Fibroblast of villous mesenchyme (primary cell): ENCODE measurements around the gene SUSD3. TPM values are rescaled to one million over a fixed set of nuclear protein-coding genes. Genes with fewer than 3 reads are reported as not detected.

Experiments
- DNase-seq: peaks from one replicate; pipeline ENCODE4 v3.0.0-alpha.2; 2010; ENCODE audit warnings: low read depth
- H3K4me3 ChIP-seq: 2 replicates; pipeline ENCODE4 v1.5.1; 2011; ENCODE audit warnings: low read depth, mild to moderate bottlenecking, low read length
- CTCF ChIP-seq: IDR thresholded peaks from 2 replicates; pipeline ENCODE4 v1.5.1; 2012; ENCODE audit warnings: low read depth, mild to moderate bottlenecking, low read length; ENCODE audit not compliant: insufficient read depth
- total RNA-seq: library from RNA; depleted of rRNA; stranded (reverse); fragments of >200 nt; gene quantifications from 2 replicates; pipeline ENCODE4 v1.2.3, GENCODE V29; 2012

Gene SUSD3
- total RNA-seq, 1 donor = 12.1 TPM

DNA sequence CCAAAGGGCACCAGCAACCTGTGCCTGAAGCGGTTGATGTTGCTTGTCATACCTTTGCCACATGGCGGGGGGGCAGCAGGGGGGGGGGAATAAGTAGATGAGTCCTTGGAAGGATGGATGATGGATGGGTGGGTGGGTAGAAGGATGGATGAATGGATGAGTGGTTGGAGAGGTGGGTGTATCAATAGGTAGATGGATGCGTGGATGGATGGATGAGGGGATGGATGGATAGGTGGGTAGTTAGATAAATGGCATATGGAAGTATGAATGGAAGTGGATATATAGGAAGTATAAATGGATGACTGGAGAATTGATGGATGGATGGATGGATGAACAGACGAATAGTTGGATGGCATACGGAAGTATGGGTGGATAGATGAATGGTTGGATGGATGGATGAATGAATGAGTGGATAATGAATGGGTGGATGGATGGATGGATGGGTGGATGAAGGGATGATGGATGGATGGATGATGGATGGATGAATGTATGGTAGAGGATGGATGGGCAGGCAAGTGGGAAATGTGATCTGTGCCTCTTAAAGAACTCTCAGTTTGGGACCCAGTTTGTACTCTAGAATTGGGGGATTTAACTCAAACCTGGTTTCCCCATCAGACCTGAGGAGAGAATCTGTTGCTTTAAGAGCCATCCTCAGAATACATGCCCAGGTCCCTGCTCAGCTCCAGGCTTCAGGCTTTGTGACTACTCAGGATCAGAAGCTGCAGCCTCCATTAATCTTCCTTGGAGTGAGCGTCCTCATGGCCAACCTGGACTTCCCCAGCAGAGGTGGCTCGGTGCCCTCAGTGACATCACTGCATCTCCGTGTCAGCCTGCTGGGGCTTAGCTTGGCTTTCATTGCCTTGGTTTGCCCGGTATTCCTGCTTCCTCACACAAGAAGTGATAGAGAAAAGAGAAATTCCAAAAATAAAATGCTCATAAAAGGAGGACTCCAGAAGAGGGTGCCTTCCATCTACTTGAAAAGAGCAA lies 27.6 kb upstream of the SUSD3 start:
- TF ChIP-seq CTCF = no peak
- DNase-seq = no peak
- H3K4me3 ChIP-seq = no peak overlapping the region

DNA sequence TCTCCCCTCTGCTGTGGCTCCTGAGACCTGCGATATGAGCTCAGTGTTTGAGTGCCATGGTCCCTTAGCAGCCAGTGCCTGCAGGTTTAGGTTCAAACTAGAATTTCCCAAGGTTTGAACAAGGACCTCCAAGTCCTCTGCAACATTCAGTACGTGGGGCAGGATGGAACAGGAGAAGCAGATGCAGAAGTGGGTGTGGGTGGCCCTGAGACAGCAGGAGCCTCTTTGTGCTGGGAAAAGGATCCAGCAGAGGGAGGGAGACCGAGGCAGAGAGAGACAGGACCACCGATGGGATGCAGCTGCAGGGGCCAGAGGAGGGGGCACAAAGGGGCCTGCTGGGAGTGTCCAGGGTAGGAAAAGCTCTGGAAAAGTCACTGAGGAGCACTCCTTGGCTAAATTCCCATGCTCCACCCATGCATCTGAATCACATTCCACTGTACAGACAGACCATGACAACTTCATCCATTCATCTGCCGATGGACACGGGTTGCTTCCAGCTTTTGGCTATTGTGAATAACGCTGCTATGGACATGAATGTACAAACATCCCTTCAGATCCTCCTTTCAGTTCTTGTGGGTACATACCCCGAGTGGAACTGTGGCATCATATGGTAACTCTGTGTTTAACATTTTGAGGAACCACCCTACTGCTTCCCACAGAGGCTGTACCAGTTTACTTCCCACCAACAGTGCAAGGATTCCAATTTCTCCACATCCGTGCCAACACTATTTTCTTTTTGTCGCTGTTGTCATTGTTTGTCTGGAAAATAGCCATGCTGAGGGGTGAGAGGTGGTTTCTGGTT lies 26.7 kb upstream of the SUSD3 start:
- DNase-seq = no peak
- H3K4me3 ChIP-seq = no peak overlapping the region
- TF ChIP-seq CTCF = no peak

DNA sequence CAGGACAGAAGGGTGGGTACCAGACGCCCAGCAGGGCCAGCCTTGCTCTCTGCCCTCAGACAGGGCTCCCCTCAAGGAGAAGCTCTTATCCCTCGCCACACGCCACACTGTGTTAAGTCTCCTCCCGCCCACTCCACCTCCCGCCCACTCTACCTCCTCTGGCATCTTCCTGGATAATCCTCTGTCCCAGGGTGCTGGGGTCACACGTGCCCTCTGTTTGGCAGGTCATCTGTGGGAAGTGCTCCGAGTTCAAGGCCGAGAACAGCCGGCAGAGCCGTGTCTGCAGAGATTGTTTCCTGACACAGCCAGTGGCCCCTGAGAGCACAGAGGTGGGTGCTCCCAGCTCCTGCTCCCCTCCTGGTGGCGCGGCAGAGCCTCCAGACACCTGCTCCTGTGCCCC lies 26.0 kb upstream of the SUSD3 start:
- no peak for TF ChIP-seq CTCF
- no peak overlapping the region for H3K4me3 ChIP-seq
- DNase-seq = no peak

- peak; percentile 7 for DNase-seq
- H3K4me3 ChIP-seq = no peak overlapping the region
- TF ChIP-seq CTCF = no peak
Measured at GRCh38 chr9:93033531-93033930, 25.0 kb upstream of the SUSD3 start.

GRCh38 chr9:93035106-93035660 lies 23.3 kb upstream of the SUSD3 start:
- no peak for TF ChIP-seq CTCF
- H3K4me3 ChIP-seq = no peak overlapping the region
- no peak for DNase-seq

- no peak overlapping the region for H3K4me3 ChIP-seq
- no peak for TF ChIP-seq CTCF
- no peak for DNase-seq
Measured at GRCh38 chr9:93035821-93036351, 22.6 kb upstream of the SUSD3 start.
